HEK293T (cell line): ENCODE measurements around the gene ZNF316.

ENCODE experiments used
- BHLHE40 ChIP-seq: fragments of 450-650 bp; IDR thresholded peaks from 2 replicates; pipeline ENCODE4 v1.6.1; 2016; ENCODE audit warnings: mild to moderate bottlenecking, moderate library complexity, borderline replicate concordance
- FOXA1 ChIP-seq: fragments of 450-650 bp; IDR thresholded peaks from 2 replicates; pipeline ENCODE4 v1.6.1; 2016; ENCODE audit warnings: mild to moderate bottlenecking
- FOXM1 ChIP-seq: fragments of 450-650 bp; IDR thresholded peaks from 2 replicates; pipeline ENCODE4 v1.6.1; 2017; ENCODE audit warnings: mild to moderate bottlenecking, borderline replicate concordance
- SP1 ChIP-seq: fragments of 450-650 bp; IDR thresholded peaks from 2 replicates; pipeline ENCODE4 v1.6.1; 2017

DNA sequence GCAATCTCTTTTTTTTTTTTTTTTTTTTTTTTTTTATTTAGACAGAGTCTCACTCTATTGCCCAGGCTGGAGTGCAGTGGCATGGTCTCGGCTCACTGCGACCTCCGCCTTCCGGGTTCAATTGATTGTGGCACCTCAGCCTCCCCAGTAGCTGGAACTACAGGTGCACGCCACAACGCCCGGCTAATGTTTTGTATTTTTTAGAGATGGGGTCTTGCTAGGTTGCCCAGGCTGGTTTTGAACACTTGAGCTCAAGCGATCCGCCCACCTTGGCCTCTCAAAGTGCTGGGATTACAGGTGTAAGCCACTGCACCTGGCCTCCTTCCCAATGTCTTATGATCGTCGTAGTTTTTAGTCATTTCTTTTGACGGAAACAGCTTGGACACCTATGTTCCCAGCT lies 28.3 kb upstream of the ZNF316 start:
- TF ChIP-seq SP1 (no peak), FOXM1 (no peak), BHLHE40 (no peak), FOXA1 (no peak)
